D341Med (cell line): ENCODE results near the gene TRPM2.

Experiments
- DNase-seq: peaks from one replicate; pipeline ENCODE4 v3.0.0; 2012; ENCODE audit warnings: low spot score

The TRPM2 gene

GRCh38 chr21:44485254-44485793, 131.9 kb downstream of the TRPM2 start:
- no peak for DNase-seq

- no peak for DNase-seq
Measured at GRCh38 chr21:44485796-44486195, 132.4 kb downstream of the TRPM2 start.

- no peak for DNase-seq
Measured at GRCh38 chr21:44486302-44486701, 132.9 kb downstream of the TRPM2 start.

- no peak for DNase-seq
Measured at GRCh38 chr21:44487831-44488230, 134.4 kb downstream of the TRPM2 start.

GRCh38 chr21:44489962-44490361, 136.5 kb downstream of the TRPM2 start:
- no peak for DNase-seq

- no peak for DNase-seq
Measured at GRCh38 chr21:44490405-44490804, 137.0 kb downstream of the TRPM2 start.

- DNase-seq: no peak
Measured at GRCh38 chr21:44490816-44491215, 137.4 kb downstream of the TRPM2 start.
